GM18873 (cell line): Measurements from ENCODE around the gene ADAD2.

ENCODE experiments used
- ATAC-seq: cut with Tn5 transposase; IDR thresholded peaks from one replicate; pipeline ENCODE4 v1.9.1; 2021; ENCODE audit warnings: mild to moderate bottlenecking, moderate library complexity, moderate number of reproducible peaks; ENCODE audit not compliant: unreplicated experiment, low FRiP score

ADAD2 gene

GRCh38 chr16:84220851-84221250 lies 29.9 kb downstream of the ADAD2 start:
- ATAC-seq, result no peak

GRCh38 chr16:84223456-84223855 lies 32.5 kb downstream of the ADAD2 start:
- ATAC-seq, result no peak

- ATAC-seq, result no peak
These were observed 33.6 kb downstream of the ADAD2 start for GRCh38 chr16:84224554-84224953.

- ATAC-seq, result no peak
These were observed 34.2 kb downstream of the ADAD2 start for GRCh38 chr16:84225126-84225525.

GRCh38 chr16:84225571-84225970 lies 34.6 kb downstream of the ADAD2 start:
- no peak for ATAC-seq

GRCh38 chr16:84226026-84226425 lies 35.1 kb downstream of the ADAD2 start:
- no peak for ATAC-seq

- ATAC-seq, result no peak
These were observed 36.6 kb downstream of the ADAD2 start for GRCh38 chr16:84227548-84227947.

GRCh38 chr16:84228256-84228838 lies 37.4 kb downstream of the ADAD2 start:
- no peak for ATAC-seq

- no peak for ATAC-seq
These were observed 38.5 kb downstream of the ADAD2 start for GRCh38 chr16:84229471-84229870.

- ATAC-seq, result no peak
These were observed 41.1 kb downstream of the ADAD2 start for GRCh38 chr16:84232060-84232459.

GRCh38 chr16:84232969-84233368 lies 42.0 kb downstream of the ADAD2 start:
- ATAC-seq, result no peak

- ATAC-seq, result no peak
These were observed 42.8 kb downstream of the ADAD2 start for GRCh38 chr16:84233748-84234147.

- ATAC-seq, result no peak
These were observed 43.6 kb downstream of the ADAD2 start for GRCh38 chr16:84234321-84235241.

- ATAC-seq, result no peak
These were observed 45.7 kb downstream of the ADAD2 start for GRCh38 chr16:84236671-84237070.

- ATAC-seq, result no peak
These were observed 47.2 kb downstream of the ADAD2 start for GRCh38 chr16:84237994-84238750.

- no peak for ATAC-seq
These were observed 48.3 kb downstream of the ADAD2 start for GRCh38 chr16:84239141-84239769.

- ATAC-seq, result no peak
These were observed 49.0 kb downstream of the ADAD2 start, which contains the start of gene KCNG4 for GRCh38 chr16:84239909-84240308. KCNG4 (minus strand) TSS chr16:84240012; CDS start chr16:84237485, 2,527 bp downstream.

GRCh38 chr16:84240455-84240854 lies 49.5 kb downstream of the ADAD2 start:
- no peak for ATAC-seq

GRCh38 chr16:84241778-84242177 lies 50.8 kb downstream of the ADAD2 start:
- no peak for ATAC-seq

- no peak for ATAC-seq
These were observed 51.9 kb downstream of the ADAD2 start for GRCh38 chr16:84242839-84243238.

GRCh38 chr16:84243732-84244131 lies 52.8 kb downstream of the ADAD2 start:
- no peak for ATAC-seq
